ENCODE results near the gene SLC44A1.

The SLC44A1 gene

DNA sequence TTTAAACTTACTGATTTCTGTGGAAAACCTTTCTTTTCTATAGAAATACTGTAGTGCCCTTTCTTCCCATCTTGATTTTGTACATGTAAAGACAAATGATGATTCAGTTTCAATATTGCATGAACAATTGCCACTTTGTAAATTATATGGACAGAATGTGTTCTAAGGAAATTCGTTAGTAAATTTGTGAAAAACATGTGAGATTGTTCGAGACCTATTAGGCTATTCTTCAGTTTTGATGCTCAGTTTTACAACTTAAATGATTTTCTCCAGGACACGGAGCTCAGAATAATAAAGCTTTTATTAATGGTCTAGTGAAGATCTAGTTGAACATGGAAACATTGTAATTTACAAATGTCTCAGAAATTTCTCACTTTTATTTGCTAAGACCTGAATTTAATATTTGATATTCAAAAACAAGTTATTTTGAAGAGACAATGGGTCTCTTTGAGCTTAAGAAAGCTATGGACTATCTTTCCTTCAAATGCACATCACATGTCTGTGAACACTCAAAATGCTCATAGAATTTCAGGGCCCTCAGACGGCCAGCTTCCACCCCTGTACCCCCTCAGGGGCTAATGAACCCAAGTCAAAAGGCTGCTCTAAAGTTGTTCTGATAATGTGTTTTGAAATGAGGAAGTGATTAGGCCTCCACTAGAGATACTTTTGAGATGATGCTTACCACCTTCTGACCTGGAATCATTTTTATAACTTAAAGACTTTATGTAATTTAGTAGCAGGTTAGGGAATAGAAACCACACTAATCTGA lies 149.3 kb downstream of the SLC44A1 start:
- DNase-seq (ENCODE audit: low spot score): no peak

DNA sequence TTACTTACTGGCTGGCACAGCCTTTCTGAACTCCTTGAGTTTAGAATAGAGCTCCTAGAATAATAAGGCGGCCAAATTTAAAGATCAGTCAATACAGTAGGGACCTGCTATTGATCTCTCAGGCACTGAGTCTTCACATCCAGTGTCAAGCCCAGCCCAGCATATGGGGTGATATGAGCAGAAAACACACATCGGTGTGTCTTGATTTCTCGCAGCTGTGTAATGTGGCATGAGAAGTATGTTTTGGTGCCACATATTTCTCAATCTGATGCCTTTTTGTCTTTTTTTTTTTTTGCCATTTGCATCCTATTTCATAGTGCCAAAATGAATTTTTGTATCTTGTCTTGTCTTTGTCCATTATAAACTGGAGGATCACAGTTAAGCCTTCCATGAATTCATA lies 152.0 kb downstream of the SLC44A1 start:
- no peak for DNase-seq (ENCODE audit: low spot score)

DNA sequence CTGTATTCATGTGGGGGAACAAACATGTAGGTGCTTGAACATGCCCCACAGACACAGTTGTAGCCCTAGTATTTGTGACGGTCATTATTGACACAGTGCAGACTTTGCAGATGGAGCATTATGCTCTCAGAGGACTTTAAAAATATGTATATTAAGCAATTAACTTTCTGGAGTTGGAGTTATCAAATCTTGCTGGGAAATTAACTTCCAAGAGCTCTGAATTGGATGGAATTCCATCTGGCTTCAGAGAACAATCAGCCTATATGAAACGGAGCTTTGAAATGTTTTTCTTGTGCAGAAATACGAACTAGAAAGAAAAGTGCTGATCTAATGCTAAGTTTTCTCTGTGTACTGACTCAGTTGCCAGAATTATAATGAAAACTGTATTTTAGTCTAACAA lies 152.4 kb downstream of the SLC44A1 start:
- DNase-seq (ENCODE audit: low spot score): no peak

DNA sequence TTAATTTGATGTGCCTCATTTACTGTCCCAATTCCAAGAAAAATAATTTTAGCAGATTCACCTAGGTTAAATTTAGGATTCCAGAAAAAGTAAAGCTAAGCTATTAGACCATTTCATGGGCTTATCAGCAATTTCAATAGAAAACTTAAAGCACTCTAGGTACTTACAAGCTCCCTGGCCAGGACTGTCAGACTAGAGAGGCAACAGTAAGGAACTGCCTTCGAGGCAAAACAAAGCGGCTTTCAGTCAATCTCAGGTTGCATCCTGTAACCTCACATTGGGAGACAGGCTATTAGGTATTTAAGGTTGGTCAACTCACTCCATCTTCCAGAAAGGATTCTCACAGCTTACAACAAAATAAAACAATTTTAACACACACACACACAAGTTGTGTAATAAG lies 154.7 kb downstream of the SLC44A1 start:
- no peak for DNase-seq (ENCODE audit: low spot score)

DNA sequence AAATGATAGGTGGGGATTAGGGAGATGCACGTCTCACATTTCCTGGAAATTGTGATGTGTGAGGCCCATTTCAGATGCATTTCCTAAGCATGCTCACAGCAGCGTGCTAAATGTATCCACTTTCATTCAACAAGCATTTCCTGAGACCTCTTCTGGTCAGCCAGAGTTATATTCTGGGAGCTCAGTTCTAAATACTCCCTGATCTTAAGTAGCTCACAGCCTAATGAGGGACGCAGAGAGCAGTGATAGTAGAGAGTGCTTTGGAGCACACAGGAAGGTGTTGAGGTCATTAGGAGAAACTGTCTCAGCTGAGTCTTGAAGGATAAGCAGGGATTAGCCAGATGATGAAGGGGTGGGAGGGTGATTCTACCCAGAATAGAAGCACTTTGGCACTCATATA lies 157.2 kb downstream of the SLC44A1 start:
- no peak for DNase-seq (ENCODE audit: low spot score)

DNA sequence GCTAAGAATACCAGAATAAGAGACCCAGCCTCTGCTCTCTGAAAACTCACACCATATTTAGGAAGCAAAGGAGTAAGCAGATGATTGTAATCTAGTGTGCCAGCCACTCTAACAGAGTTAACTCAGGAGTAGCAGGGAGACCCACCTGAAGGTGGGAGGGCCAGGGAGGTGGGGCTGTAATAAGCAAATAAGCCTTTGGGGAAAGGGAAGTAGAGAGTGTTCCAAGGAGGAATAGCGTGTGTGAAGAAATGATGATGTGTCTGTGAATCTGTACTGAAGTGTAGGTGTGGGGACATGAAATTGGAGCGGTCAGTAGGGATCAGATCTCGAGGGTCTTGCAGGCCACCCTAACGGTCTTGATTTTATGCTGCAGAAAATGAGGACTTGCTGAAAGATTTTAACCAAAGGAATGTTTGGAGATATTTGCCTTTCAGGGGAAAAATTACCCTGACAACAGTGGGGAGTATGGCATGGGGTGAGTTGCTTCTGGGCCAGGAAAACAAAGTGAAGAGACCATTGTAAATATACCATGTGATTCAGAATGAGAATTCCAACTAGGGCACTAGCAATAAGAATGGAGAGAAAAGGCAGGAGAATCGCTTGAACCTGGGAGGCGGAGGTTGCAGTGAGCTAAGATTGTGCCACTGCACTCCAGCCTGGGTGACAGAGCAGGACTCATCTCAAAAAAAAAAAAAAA lies 159.2 kb downstream of the SLC44A1 start:
- no peak for DNase-seq (ENCODE audit: low spot score)

DNA sequence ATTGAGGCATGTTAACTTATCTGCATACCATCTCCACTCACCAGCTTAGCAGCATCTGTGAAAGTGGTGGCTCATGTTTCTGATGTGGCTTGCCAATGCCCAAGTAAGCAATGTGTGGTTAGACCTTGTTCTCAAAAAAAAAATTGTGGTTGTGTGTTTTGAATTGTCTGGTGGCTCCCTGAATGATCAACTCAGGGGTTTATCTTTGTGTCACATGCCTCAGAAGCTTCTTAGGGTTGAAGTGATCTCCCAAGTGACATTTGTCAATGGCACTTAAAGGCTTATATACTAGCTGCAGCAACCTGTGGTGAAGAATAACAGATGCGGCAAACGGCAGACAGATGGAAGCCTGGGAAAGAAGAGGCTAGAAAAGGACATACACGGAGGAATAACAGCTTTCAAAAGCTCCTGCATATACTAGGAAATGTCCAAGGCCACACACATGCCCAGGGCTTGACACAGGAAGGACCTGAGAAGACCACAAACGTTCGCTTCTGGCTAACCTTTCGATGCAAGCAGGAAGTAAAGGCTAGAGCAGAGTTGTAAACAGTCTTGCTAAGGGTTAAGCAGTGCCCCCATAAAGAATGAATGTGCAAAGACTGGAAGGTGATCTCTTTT lies 161.2 kb downstream of the SLC44A1 start:
- no peak for DNase-seq (ENCODE audit: low spot score)

DNA sequence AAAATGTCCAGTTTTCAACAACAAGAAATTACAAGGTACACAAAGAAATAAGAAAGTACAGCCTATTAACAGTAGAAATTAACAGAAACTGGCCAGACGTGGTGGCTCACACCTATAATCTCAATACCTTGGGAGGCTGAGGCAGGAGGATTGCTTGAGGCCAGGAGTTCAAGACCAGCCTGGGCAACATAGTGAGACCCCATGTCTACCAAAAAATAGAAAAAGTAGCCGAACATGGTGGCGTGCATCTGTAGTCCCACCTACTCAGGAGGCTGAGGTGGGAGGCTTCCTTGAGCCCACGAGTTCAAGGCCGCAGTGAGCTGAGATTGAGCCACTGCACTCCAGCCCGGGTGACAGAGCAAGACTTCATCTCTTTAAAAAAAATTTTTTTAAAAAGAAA lies 161.9 kb downstream of the SLC44A1 start:
- no peak for DNase-seq (ENCODE audit: low spot score)

DNA sequence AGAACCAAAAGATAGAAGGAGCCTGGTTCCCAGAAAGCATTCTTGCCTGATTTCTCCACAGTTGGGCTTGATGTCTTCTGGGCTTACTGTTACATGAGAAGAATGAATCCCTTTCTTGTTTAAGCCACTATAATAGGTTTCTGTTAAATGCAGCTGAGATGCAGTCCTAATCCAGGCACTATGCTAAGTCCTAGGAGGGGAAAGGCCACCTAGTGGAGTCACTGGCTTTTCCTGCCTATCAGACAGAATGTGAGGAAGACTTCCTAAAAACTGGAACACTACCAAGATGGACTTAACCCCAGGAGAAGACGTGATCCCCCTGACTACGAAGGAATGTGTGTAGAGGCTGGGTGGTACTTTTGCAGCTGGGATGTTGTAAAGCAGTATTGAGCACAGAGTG lies 169.1 kb downstream of the SLC44A1 start:
- DNase-seq (ENCODE audit: low spot score): no peak

DNA sequence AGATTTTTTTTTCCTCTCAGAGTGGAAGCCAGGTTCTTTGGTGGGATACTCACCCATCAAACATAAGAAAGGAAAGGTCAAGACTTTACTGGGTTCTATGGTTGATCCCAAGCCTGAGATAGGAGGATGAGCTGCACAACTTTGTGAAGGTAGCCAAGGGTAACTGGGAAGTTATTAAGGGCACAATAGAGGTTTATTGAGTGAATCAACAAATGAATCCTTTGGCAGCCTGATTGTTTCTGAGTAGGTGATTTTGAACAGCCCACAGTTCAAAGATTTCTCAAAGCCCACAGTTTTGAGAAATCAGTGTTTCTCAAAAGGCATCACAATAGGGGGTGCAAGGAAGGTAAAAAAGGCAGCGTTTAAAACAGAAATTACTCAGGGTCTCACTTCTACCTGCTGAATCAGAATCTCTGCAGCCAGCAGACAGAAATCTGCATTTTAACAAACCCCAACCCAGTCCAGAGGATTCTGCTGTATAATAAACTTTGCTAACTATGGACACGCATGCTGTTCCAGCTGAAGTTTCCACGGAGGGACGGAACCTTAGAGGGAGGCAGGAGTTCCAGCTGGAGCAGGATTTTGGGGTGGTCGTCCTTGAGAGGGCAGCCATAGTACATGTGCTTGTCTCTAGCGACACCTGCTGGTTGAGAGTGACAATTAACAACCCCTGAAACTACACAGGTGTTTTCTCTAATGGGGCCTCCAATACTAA lies 170.7 kb downstream of the SLC44A1 start:
- peak; percentile 76 for DNase-seq (ENCODE audit: low spot score)

DNA sequence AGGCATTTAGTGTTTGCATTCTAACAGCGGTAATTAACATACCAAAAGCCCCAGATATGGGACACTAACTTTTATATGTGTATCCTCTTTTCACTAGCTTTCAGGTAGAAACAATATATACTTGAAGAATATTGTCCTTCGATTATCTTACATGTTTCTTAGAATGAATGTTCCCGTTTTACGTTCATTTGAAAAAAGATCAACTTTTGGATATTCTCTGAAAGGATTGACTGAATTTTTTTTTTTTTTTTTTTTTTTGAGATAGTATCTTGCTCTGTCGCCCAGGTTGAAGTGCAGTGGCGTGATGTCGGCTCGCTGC lies 171.2 kb downstream of the SLC44A1 start:
- no peak for DNase-seq (ENCODE audit: low spot score)

DNA sequence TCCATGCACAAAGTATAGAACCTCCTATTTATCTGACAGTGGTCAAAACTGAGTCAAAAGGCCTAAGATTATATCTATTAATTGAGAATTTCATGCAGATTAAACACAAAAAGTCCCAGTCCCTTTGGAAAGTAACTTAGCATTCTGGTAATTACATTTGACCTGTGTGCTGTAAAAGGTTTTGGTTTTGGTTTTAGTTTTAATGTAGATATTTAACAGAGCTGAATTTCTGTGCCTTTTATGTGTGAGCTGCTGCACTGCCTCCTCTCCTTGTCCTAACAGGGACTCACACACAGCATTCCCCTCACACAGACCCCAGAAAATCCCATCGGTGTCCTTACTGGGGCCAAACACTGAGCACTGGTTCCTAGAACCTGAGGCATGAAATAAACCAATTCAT lies 172.4 kb downstream of the SLC44A1 start:
- no peak for DNase-seq (ENCODE audit: low spot score)

DNA sequence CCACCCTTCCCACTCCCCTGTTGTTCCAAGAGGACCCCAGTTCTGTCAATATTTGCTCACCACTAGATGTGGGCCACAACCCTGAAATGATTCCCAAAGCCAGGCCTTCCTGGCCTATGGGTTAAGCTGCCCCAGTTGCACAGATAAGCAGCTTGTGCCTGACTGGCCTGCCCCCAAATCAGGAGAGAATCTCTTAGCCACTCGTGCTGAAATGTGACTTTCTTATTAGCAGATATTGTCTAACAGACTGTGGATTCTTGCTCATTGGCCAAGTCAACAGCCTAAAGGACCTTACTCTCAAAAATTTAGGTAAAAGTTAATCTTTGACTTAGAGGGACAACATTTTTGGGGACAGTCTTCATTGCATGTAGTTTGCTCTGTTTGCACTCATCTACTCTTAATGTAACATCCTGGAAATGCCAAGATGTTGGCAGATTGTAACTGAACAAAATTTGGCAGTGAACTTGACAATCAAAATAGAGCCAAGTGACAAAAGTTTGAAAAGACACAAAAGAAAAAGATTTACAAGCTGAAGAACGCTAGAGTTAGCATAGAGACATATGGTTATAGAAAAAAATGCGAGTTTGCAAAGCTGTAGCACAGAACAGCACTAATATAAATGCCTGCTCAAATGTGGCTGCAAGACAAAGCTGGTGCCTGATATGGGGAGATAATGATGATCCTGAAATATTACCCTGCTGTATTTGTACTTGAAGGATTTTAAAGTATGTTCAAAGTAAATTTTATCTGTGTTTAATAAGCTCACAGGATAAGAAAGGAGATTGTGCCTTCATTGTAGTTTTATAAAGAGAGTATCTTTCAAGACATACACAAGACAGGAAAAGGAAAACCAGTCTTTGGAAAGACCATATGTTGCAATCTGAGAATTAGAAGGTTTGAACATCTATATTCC lies 174.4 kb downstream of the SLC44A1 start:
- DNase-seq (ENCODE audit: low spot score): no peak

DNA sequence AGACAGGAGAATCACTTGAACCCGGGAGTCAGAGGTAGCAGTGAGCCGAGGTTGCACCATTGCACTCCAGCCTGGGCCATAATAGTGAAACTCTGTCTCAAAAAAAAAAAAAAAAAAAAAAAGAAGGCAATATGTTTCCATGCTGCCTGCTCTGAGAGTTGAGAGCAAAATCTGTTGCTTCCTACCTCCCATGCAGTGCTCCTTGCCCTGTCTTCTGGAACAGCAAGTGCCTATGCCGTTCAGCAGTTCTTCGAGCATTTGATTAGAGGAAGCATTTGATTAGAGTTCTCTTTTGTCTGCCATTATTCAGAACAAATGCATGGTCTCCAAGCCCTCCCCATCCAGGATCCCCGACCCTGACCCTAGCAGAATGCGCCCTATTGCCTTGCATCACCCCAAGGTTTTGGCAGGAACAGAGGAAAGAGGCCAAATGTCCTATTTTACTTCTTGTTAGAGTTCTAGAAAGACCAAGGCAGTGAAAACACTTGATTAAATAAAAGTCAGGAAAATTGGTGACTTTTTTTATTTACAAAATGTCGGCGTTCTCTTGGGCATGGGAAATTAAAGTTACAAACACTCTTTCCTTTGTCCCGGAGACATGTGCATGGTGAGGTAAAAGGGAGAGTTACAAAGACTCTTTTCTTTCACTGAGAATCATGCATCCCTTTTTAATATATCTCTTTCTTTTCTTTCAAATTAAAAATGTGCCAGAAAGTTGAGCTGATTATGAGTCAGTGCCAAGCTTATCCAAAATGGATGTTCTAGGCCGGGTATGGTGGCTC lies 175.6 kb downstream of the SLC44A1 start:
- no peak for DNase-seq (ENCODE audit: low spot score)

DNA sequence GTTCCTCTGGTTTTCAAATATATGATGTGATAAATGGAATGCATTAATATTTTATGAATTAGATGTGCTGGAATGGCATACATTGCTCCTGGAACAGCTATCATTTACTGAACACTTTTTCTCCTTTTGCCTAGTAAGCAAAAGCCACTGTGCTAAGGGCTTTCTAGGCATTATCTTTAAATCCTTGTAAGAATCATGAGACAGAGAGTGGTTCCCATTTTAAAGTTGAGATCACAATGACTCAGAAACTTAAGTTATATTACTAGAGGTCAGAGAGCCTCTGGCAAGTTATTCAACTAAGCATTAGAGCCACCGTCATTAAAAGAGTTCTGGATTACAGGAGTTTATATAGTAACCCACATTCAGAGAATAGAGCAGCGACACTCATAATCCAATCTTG lies 176.7 kb downstream of the SLC44A1 start:
- DNase-seq (ENCODE audit: low spot score): no peak

DNA sequence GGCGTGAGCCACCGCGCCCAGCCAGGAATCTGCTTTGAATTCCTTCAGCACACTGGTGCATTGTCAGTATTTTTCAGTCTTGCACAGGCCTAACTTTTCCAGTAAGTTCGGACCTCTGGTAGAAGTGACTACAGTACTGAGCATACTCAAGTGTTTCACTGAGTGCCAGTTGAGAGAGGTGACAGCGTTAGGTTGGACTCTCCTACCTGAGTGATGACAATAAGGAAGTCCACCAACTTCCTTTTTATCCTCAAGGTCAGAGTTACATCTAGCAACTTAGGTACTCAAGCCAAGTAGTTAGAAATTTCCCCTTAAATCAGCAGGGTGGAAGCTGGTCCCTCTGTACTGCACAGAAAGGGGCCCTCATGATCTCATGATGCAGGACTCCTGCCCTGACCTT lies 177.4 kb downstream of the SLC44A1 start:
- DNase-seq (ENCODE audit: low spot score): no peak

DNA sequence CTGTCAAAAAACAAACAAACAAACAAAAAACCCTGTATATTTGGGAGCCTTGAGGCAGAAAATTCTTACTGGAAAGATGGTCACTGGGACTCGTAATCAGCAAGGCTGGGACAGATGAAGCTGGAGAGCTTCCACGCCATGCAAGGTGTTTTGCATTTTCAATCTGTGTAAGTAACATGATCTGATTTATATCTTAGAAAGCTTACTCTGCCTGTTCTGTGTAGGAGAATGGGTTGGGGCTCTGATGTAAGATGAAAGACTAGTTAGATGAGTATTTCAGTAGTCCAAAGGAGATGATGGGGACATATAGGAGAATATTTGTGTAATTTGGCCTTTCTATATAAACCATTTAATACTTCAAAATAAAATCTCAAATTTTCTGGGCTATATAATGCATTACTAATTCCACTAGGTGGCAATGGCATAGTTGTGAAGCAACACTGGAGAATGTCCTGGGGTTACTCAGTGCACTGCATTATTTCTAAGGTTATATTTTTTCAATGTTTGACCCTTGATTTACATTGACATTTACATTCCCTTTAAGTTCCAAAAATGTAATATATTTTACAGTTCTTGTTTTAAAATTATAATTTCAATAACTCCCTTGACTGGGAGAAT lies 181.5 kb downstream of the SLC44A1 start:
- no peak for DNase-seq (ENCODE audit: low spot score)

DNA sequence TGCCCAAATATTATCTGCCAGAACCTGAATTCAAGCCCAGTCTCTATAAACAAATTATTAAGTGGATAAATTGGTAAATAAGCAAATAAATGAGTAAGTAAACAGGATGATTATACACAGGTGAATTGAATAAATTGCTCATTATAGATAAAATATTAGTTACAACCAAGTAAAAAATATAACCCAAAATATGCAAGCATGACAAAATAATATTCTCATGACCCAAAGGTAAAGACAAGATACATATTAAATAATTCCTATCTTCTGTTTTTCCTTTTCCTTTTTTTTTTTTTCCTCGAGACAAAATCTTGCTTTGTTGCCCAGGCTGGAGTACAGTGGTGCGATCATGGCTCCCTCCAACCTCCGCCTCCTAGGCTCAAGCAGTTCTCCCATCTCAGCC lies 182.2 kb downstream of the SLC44A1 start:
- no peak for DNase-seq (ENCODE audit: low spot score)

DNA sequence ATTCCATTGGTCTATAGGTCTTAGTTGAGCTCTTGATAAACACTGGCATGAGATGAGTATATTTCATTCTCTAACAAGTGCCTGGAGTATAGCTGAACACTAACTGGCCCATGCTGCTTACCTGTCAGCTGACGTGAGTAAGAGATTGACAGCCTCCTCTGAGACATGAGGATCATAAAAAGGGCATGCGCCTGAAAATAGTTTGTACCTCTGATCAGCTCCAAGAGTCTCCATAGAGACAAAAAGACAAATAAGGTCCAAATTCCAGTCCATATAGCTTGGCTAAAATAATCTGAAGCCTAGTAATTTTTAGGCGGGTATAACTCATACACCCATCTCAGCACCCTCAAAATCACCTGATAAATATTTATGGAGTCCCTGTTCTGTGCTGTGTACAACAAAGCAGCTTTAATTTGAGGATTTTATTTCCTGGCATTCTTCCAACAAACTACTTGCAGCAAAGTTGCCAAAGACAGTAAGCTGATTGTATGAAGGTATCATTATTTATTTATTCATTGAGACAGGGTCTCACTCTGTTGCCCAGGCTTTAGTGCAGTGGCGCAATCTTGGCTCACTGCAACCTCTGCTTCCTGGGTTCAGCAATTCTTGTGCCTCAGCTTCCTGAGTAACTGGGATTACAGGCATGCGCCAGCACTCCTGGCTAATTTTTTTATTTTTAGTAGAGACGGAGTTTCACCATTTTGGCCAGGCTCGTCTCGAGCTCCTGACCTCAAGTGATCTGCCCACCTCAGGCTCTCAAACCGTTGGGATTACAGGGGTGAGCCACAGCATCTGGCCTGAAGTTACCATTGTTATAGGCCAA lies 187.2 kb downstream of the SLC44A1 start:
- no peak for DNase-seq (ENCODE audit: low spot score)
